GM18511 (cell line): ENCODE measurements around the gene SPINT3.

Source experiments
- ATAC-seq: cut with Tn5 transposase; IDR thresholded peaks from one replicate; pipeline ENCODE4 v1.9.1; 2021; ENCODE audit warnings: mild to moderate bottlenecking, moderate library complexity; ENCODE audit not compliant: unreplicated experiment

The SPINT3 gene

DNA sequence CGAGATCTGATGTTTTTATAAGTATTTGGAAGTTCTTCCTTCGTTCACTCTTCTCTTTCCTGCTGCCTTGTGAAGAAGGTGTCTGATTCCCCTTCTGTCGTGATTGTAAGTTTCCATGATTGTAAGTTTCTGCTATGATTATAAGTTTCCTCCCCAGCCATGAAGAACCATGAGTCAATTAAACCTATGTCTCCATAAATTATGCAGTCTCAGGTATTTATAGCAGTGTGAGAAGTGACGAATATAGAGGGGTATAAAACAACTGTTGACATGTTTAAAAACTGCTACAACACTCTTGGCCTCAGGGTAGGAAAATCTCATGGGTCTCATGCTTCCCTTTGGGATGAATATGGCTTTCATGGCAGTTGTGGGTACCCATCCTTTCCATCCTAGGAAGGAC is 51.7 kb downstream of the SPINT3 start:
- ATAC-seq = no peak

GRCh38 chr20:45462711-45463509 is 52.5 kb downstream of the SPINT3 start:
- ATAC-seq = no peak
